Stimulated activated naive CD8-positive, alpha-beta T cell treated with anti-CD3 and anti-CD28 coated beads, Interleukin-15, Interleukin-2, amounts not matched to agents 100 U/mL and 50 U/mL, for 24 hours (primary cell): ENCODE data around the gene GAGE10.
"Not testable (repeated sequence)": the region's sequence is repeated elsewhere in the genome, so short reads cannot be mapped to it uniquely, and the experiment has no call there.

ENCODE experiments used
- ATAC-seq: fragments of 150-1000 bp; cut with Tn5 transposase; one replicate; pipeline ENCODE4 v1.10.0; 2021
- DNase-seq: peaks from one replicate; pipeline ENCODE4 v3.0.0; 2021

The GAGE10 gene

GRCh38 chrX:49323735-49324134 is 20.3 kb downstream of the GAGE10 start:
- DNase-seq, ATAC-seq: not testable (repeated sequence)

- not testable (repeated sequence) for DNase-seq, ATAC-seq
These were observed 27.0 kb downstream of the GAGE10 start for GRCh38 chrX:49330421-49330820.

GRCh38 chrX:49331282-49331681 is 27.8 kb downstream of the GAGE10 start, which contains the start of gene GAGE13:
Gene GAGE13, plus strand, starts transcription at chrX:49331582. Its CDS starts 1,156 bp downstream, at chrX:49332738.
- ATAC-seq = not testable (repeated sequence)

GRCh38 chrX:49331841-49332240 is 28.4 kb downstream of the GAGE10 start:
- ATAC-seq, DNase-seq: not testable (repeated sequence)

More at GRCh38 chrX:49331282-49331681, 27.8 kb downstream of the GAGE10 start, which contains the start of gene GAGE13:
- not testable (repeated sequence) for DNase-seq

- DNase-seq, ATAC-seq: not testable (repeated sequence)
These were observed 38.0 kb downstream of the GAGE10 start for GRCh38 chrX:49341449-49341848.

- DNase-seq, ATAC-seq: not testable (repeated sequence)
These were observed 41.2 kb downstream of the GAGE10 start for GRCh38 chrX:49344496-49345175.

- not testable (repeated sequence) for DNase-seq, ATAC-seq
These were observed 42.0 kb downstream of the GAGE10 start for GRCh38 chrX:49345402-49345801.

- ATAC-seq, DNase-seq: not testable (repeated sequence)
These were observed 42.7 kb downstream of the GAGE10 start for GRCh38 chrX:49346150-49346549.
